ENCODE data around the gene EIF2B1.

GRCh38 chr12:123676616-123677320, 43.3 kb upstream of the EIF2B1 start:
- TF ChIP-seq CTCF (IDR thresholded peaks at IDR 0.05; ENCODE audit: insufficient read depth, low read length, poor library complexity, severe bottlenecking) (no peak), EZH2phosphoT487 (conservative IDR thresholded peaks at IDR 0.05; ENCODE audit: low read length) (no peak)

All from SU-DHL-6 (cell line).